Omental fat pad (tissue), 4 donors: ENCODE measurements around the gene SMKR1. TPM values are rescaled to one million over a fixed set of nuclear protein-coding genes. Genes with fewer than 3 reads are reported as not detected.

Experiments used
- ATAC-seq: fragments of 150-250 bp; one replicate; pipeline ENCODE4 v1.9.1; 2016; ENCODE audit warnings: mild to moderate bottlenecking, moderate library complexity; ENCODE audit not compliant: low FRiP score
- DNase-seq: peaks from one replicate; pipeline ENCODE4 v3.0.0-alpha.2; 2019; ENCODE audit warnings: low spot score
- total RNA-seq, 4 donors: library from RNA; depleted of rRNA; stranded (reverse); fragments of >200 nt; gene quantifications; one replicate each; pipeline ENCODE4 v1.1.0, GENCODE V29; 2016
- TF ChIP-seq, protein P1 (sequence below), 3 donors: fragments of 450-650 bp; IDR thresholded peaks; one replicate each; pipeline ENCODE4 v1.5.1; 2016 to 2017; ENCODE audit warnings: antibody characterized with exemption in 3 of 3, mild to moderate bottlenecking in 3 of 3, moderate library complexity in 2 of 3

Gene SMKR1
- total RNA-seq, 4 donors from 2014 or later: 0.69 TPM; not detected in 3

DNA sequence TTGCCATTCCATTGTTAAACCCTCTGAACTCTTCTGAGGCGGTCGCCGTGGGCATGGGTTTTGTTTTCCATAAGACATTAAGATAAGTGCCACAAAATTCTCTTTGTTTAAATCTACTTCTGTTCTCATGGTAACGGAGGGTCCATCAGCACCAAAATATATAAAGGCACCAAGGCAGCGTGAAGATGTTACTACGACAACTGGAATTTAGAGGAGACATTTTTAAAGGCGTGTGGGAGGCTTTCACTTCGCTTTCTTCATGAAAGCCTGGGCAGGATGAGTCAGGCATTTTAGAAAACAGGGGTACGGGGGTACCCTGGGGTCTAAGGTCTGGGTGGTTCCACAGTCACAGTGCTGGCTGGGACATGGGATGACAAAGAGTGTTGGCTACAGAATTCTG is 34.0 kb downstream of the SMKR1 start:
- DNase-seq: no peak
- TF ChIP-seq, protein P1, sequence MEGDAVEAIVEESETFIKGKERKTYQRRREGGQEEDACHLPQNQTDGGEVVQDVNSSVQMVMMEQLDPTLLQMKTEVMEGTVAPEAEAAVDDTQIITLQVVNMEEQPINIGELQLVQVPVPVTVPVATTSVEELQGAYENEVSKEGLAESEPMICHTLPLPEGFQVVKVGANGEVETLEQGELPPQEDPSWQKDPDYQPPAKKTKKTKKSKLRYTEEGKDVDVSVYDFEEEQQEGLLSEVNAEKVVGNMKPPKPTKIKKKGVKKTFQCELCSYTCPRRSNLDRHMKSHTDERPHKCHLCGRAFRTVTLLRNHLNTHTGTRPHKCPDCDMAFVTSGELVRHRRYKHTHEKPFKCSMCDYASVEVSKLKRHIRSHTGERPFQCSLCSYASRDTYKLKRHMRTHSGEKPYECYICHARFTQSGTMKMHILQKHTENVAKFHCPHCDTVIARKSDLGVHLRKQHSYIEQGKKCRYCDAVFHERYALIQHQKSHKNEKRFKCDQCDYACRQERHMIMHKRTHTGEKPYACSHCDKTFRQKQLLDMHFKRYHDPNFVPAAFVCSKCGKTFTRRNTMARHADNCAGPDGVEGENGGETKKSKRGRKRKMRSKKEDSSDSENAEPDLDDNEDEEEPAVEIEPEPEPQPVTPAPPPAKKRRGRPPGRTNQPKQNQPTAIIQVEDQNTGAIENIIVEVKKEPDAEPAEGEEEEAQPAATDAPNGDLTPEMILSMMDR (IDR thresholded peaks at IDR 0.05): no peak
- no peak for ATAC-seq

DNA sequence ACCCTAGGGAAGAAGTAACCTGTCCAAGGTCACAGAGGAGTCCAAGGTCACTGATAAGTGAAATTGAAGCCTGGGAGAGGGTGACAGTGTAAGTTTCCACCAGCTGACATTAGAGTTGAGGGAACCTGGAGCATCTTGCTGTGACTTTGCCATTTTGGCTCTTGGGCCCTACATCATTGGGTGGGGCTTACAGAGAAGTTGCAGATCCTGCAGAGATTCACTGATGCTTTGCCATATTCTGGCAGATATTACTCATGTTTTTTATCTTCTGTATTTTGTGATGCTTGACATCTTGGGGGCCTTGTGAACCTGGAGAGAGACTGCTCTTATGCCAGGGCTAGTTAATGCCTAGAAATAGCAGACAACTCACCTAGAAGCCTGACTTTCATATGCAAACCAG is 36.5 kb downstream of the SMKR1 start:
- TF ChIP-seq, protein P1 (IDR thresholded peaks at IDR 0.05): no peak
- DNase-seq: no peak
- ATAC-seq: no peak

DNA sequence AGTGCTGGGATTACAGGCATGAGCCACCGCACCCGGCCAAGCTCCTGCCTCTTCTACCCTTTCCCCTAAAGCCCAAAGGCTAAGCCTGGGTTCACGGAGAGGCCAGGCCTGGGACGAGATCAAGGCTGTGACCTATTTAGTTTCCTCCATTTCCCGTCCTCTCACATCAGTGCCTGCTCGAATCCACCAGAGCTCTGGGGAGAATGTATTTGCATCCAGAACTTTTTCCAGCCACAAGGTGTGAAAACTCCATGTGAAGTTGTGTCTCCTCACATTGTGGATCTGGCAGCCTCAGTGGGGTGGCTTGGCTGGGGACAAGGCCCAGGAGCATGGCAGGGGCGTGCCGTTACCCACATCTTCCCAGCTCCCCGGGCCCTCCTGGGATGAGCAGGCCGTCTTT is 38.0 kb downstream of the SMKR1 start:
- ATAC-seq (no peak), DNase-seq (no peak)
- TF ChIP-seq, protein P1 (IDR thresholded peaks at IDR 0.05): no peak

DNA sequence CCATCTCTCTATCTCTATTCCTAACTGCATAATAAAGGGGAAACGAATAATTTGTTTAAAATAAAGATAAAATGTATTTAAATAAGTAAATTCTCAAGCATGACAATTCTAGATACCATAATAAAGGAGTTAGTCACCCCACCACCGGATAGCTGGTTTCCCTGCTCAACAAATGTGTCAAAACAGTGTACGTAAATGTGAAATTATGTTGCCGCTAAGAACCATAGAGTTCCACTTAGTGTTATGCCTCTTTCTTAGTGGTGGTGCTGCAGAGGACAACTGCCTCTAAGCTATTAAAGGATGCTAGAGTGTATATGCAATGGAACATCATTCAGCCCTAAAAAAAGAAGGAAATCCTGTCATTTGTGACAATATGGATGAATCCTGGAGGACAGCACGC is 42.4 kb downstream of the SMKR1 start:
- TF ChIP-seq, protein P1 (IDR thresholded peaks at IDR 0.05): no peak
- no peak for ATAC-seq
- no peak for DNase-seq

DNA sequence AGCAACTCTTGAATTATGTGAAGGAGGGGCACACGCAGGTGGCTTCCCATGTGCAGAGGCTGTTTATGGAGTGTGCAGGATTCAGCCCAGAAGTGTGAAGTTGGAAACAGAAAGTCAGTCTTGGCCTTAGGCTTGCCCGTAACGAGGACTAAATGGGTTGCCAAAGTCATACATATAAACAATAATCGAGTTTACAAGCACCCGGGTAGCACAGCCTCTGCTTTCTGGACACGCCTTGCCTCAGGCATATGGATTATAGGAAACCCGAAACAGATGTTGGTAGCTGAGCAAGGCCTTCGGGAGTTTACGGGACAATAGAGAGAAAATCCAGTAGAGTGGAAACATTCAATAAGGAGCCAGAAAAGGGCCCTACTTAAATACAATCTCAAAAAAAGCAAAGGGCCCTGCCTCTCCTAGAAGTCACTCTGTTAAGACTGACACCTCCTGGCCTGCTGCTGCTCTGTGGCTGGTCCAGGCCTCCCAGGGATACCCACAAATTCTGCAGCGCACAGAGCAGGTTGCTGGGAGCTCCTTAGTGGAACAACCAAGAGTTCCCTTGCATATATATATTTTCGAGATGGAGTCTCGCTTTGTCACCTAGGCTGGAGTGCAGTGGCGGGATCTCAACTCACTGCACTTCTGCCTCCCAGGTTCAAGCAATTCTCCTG is 48.5 kb downstream of the SMKR1 start:
- DNase-seq (no peak), ATAC-seq (no peak)
- TF ChIP-seq, protein P1 (IDR thresholded peaks at IDR 0.05): no peak

DNA sequence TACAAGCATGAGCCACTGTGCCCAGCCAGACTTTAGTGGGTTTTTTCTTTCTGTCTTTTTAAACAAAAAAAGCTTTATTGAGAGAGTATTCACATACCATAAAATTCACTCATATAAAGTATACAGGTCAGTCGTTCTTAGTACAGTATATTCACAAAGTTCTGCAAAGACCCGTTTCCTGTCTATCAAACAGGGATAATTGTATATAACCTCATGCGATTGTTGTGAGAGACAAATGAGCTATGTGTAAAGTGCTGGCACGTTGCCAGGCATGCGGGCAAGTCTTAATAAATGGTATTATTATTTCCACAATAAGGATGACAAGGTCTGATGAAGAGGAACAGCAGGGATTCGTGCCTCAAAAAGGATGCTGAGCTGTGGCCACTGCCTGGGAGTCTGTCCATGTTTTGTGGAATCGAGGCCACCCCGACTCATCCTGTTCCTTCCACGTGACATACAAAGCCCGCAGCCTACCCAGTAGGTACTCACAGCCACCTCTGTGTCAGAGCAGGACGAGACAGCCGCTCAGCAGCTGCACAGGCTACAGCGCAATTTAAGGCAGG is 51.6 kb downstream of the SMKR1 start:
- TF ChIP-seq, protein P1 (IDR thresholded peaks at IDR 0.05): no peak
- ATAC-seq: no peak
- no peak for DNase-seq

DNA sequence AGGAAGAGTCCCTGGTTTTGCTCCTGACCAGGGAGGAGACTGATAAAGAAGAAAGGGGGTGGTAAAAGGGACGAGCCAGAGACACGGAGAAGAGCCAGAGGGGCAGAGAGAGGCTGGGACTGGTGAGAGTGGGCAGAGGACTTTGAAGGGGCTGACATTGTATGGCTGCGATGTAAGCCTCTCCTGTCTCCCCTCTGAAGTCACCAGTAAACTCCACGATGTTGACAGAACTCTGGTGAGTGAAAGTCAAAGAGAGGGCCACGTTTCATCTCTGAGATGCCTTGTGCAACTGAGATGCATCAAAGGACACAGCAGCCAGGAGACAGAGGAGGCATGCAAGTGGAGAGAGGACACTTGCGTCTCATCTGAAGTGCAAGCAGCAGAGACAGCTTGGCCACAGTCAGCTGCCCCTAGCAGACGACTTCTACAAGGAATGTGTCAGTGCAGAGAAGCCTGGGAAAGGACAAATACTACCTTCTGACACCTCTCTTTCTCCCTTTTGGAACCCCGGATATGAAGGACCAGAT is 54.3 kb downstream of the SMKR1 start:
- ATAC-seq: no peak
- DNase-seq: no peak
- TF ChIP-seq, protein P1 (IDR thresholded peaks at IDR 0.05): no peak
